WERI-Rb-1 (cell line): ENCODE data around the gene PLPP3.

Source experiments
- DNase-seq: peaks from one replicate; pipeline ENCODE4 v3.0.0-alpha.2; 2020
- H3K27ac ChIP-seq: fragments of 250-450 bp; sonication (Bioruptor Pico); 2 replicates; pipeline ENCODE4 v1.5.1; 2020; ENCODE audit warnings: mild to moderate bottlenecking, moderate library complexity
- H3K27me3 ChIP-seq: fragments of 250-450 bp; sonication (Bioruptor Pico); 2 replicates; pipeline ENCODE4 v1.5.1; 2021; ENCODE audit warnings: mild to moderate bottlenecking, low read depth, moderate library complexity; ENCODE audit not compliant: insufficient read depth, severe bottlenecking
- H3K36me3 ChIP-seq: fragments of 250-450 bp; sonication (Bioruptor Pico); 2 replicates; pipeline ENCODE4 v1.5.1; 2020; ENCODE audit warnings: mild to moderate bottlenecking, moderate library complexity
- H3K4me3 ChIP-seq: 2 replicates; pipeline ENCODE4 v1.5.1; 2011; ENCODE audit warnings: low read depth, mild to moderate bottlenecking, control low read depth, low read length
- H3K9me3 ChIP-seq: fragments of 250-450 bp; sonication (Bioruptor Pico); 2 replicates; pipeline ENCODE4 v1.5.1; 2021; ENCODE audit warnings: mild to moderate bottlenecking, moderate library complexity; ENCODE audit not compliant: severe bottlenecking
- CTCF ChIP-seq: IDR thresholded peaks from 2 replicates; pipeline ENCODE4 v1.5.1; 2011; ENCODE audit warnings: low read depth, mild to moderate bottlenecking, control low read depth, inconsistent platforms, low read length

PLPP3 gene

GRCh38 chr1:56537660-56538059 lies 41.7 kb downstream of the PLPP3 start:
- H3K9me3 ChIP-seq: no peaks in the 10 kb centered on the region
- no peaks in the 10 kb centered on the region for H3K36me3 ChIP-seq
- no peak overlapping the region for H3K27ac ChIP-seq
- no peak for TF ChIP-seq CTCF
- no peak for DNase-seq
- H3K4me3 ChIP-seq: no peak overlapping the region
- no peaks in the 10 kb centered on the region for H3K27me3 ChIP-seq

GRCh38 chr1:56535939-56536338 lies 43.4 kb downstream of the PLPP3 start:
- DNase-seq: no peak
- no peak for TF ChIP-seq CTCF
- Histone ChIP-seq H3K27me3 (no peaks in the 10 kb centered on the region), H3K4me3 (no peak overlapping the region), H3K27ac (no peak overlapping the region), H3K9me3 (no peaks in the 10 kb centered on the region), H3K36me3 (no peaks in the 10 kb centered on the region)

GRCh38 chr1:56535362-56535761 lies 44.0 kb downstream of the PLPP3 start:
- Histone ChIP-seq H3K27ac (no peak overlapping the region), H3K36me3 (no peaks in the 10 kb centered on the region), H3K27me3 (no peaks in the 10 kb centered on the region), H3K9me3 (no peaks in the 10 kb centered on the region), H3K4me3 (no peak overlapping the region)
- DNase-seq: no peak
- TF ChIP-seq CTCF: no peak

DNA sequence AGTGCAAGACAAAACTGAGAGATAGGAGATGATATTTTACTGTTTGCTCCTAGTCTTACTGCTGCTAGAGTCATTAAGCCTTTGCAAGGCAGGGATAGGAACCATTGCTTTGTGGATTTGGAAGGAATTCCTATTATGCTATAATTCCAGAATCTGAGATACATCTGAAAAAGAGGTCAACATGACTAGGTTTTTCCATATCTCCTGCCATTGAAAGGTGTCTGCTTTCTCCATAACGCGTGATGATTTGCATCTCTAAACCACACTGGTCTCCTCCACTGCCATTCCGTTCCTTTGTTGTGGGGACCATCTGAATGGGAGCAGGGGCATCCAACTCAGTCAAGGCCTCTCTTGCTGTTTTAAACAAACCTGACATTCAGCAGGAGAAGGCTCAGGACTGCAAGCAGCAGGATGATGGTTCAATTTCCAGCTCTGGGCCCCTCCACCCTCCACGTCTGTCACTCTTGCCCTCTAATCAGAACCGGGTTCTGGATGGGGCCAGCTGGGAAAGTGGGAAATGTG lies 45.2 kb downstream of the PLPP3 start:
- Histone ChIP-seq H3K27ac (no peak overlapping the region), H3K27me3 (no peaks in the 10 kb centered on the region), H3K4me3 (no peak overlapping the region), H3K9me3 (no peaks in the 10 kb centered on the region), H3K36me3 (no peaks in the 10 kb centered on the region)
- no peak for TF ChIP-seq CTCF
- DNase-seq: no peak

- Histone ChIP-seq H3K4me3 (no peak overlapping the region), H3K9me3 (no peaks in the 10 kb centered on the region), H3K36me3 (no peaks in the 10 kb centered on the region), H3K27me3 (no peaks in the 10 kb centered on the region), H3K27ac (no peak overlapping the region)
- no peak for DNase-seq
- no peak for TF ChIP-seq CTCF
These were observed 45.7 kb downstream of the PLPP3 start for GRCh38 chr1:56533621-56534020.

DNA sequence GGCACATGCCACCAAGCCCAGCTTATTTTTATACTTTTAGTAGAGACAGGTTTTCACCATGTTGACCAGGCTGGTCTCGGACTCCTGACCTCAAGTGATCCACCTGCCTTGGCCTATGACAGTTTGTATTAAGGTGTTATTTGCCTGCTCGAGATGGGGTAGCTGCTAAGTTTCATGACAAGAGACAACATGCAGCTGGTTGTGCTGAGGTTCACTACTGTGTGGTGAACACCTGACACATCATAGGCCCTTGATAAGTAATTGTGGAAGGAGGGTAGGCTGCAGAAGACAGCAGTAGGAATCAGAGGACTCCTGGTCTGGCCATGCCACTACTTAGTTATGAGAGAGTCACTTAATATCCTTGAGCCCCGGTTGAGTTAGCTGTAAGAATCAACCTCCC lies 46.2 kb downstream of the PLPP3 start:
- no peak for DNase-seq
- Histone ChIP-seq H3K27ac (no peak overlapping the region), H3K36me3 (no peaks in the 10 kb centered on the region), H3K9me3 (no peaks in the 10 kb centered on the region), H3K4me3 (no peak overlapping the region), H3K27me3 (no peaks in the 10 kb centered on the region)
- TF ChIP-seq CTCF: no peak
